HG03457 (cell line): ENCODE results near the gene ZNF567.
"Not testable (repeated sequence)": the region's sequence is repeated elsewhere in the genome, so short reads cannot be mapped to it uniquely, and the experiment has no call there.

Source experiments
- ATAC-seq: cut with Tn5 transposase; IDR thresholded peaks from one replicate; pipeline ENCODE4 v1.9.1; 2021; ENCODE audit warnings: moderate number of reproducible peaks; ENCODE audit not compliant: unreplicated experiment

The ZNF567 gene

GRCh38 chr19:36749613-36750012, 62.2 kb downstream of the ZNF567 start:
- ATAC-seq = not testable (repeated sequence)

- no peak for ATAC-seq
Measured at GRCh38 chr19:36750066-36750691, 62.8 kb downstream of the ZNF567 start.
